GM13976 (cell line): Measurements from ENCODE around the gene TMEM209.

Experiments used
- DNase-seq: peaks from one replicate; pipeline ENCODE4 v3.0.0; 2012; ENCODE audit warnings: low spot score
- in situ Hi-C: fragments of 300-500 bp; cut with MboI; formaldehyde crosslinking; loops from one replicate; pipeline ENCODE4 v1.12.0; 2022; ENCODE audit warnings: low sequenced_read_pairs, mixed read lengths, inconsistent platforms; ENCODE audit not compliant: unreplicated experiment
- TF ChIP-seq, protein P1 (sequence below): IDR thresholded peaks from 2 replicates; pipeline ENCODE4 v1.5.1; 2012; ENCODE audit warnings: borderline replicate concordance, mild to moderate bottlenecking; ENCODE audit not compliant: insufficient read depth; ENCODE audit errors: extremely low read depth, missing control alignments, control extremely low read depth

The TMEM209 gene

GRCh38 chr7:130143986-130144311 is 61.3 kb downstream of the TMEM209 start:
- DNase-seq, result no peak
- in situ Hi-C loops, result no loop called here

DNA sequence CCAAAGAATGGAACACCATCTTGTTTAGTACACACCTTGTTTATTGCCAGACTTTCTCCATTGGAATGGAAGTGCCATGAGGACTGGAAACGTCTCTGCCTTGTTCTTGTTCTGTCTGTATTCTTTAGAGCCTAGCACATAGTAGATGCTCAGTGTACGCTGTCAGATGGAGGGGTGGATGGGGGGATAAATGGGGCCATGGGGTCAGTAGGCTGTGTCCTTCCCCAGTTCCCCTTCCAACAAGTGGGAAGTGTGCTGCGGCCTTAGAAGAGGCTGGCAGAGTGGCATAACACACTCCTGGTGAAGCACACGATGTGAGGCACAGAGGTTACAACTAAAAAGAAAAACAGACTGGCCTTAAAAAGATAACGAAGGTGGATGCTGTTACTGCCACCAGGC is 61.9 kb downstream of the TMEM209 start:
- TF ChIP-seq, protein P1, sequence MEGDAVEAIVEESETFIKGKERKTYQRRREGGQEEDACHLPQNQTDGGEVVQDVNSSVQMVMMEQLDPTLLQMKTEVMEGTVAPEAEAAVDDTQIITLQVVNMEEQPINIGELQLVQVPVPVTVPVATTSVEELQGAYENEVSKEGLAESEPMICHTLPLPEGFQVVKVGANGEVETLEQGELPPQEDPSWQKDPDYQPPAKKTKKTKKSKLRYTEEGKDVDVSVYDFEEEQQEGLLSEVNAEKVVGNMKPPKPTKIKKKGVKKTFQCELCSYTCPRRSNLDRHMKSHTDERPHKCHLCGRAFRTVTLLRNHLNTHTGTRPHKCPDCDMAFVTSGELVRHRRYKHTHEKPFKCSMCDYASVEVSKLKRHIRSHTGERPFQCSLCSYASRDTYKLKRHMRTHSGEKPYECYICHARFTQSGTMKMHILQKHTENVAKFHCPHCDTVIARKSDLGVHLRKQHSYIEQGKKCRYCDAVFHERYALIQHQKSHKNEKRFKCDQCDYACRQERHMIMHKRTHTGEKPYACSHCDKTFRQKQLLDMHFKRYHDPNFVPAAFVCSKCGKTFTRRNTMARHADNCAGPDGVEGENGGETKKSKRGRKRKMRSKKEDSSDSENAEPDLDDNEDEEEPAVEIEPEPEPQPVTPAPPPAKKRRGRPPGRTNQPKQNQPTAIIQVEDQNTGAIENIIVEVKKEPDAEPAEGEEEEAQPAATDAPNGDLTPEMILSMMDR, result no peak
- in situ Hi-C loops, result no loop called here
- no peak for DNase-seq

More at GRCh38 chr7:130143986-130144311, 61.3 kb downstream of the TMEM209 start:
- TF ChIP-seq, protein P1, result no peak

GRCh38 chr7:130142654-130143333 is 62.4 kb downstream of the TMEM209 start:
- in situ Hi-C loops, result no loop called here
- DNase-seq, result no peak
- TF ChIP-seq, protein P1, result no peak

DNA sequence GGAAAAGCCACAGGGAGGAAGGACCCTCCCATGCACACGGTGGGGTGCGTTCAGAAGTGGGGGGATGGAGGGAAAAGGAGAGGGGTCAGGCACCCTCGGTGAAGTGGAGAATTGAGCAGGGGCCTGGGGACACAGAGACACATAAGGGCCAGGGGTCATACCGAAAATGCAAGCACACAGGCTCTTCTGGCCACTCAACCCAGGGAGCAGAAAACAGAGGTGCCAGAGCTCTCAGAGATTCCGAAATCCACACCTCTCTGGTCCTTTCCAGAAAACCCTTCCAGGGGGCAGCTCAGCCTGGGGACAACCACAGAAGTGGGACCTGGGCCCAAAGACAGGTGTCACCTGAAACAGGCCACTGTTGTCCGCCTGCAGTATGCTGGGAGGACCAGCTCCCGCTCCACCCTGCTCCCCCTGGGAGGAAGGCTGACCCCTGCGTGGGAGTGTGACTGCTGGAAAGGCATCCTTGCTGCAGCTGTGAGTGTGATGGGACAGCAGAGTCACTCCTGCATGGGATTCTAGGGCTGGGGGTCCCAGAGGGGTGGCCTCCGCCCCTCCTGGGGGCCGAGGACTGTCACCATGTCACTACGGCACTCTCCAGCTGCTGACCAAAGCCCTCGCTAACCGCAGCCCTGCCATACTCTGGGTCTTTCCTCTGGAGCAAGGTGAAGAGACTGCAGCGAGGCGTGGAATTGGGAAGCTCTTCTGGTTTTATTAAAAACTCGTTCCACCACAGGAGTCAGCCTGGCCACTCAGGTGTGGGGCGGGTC is 63.1 kb downstream of the TMEM209 start:
- in situ Hi-C loops, result no loop called here
- DNase-seq, result peak; percentile 45
- TF ChIP-seq, protein P1, result no peak

DNA sequence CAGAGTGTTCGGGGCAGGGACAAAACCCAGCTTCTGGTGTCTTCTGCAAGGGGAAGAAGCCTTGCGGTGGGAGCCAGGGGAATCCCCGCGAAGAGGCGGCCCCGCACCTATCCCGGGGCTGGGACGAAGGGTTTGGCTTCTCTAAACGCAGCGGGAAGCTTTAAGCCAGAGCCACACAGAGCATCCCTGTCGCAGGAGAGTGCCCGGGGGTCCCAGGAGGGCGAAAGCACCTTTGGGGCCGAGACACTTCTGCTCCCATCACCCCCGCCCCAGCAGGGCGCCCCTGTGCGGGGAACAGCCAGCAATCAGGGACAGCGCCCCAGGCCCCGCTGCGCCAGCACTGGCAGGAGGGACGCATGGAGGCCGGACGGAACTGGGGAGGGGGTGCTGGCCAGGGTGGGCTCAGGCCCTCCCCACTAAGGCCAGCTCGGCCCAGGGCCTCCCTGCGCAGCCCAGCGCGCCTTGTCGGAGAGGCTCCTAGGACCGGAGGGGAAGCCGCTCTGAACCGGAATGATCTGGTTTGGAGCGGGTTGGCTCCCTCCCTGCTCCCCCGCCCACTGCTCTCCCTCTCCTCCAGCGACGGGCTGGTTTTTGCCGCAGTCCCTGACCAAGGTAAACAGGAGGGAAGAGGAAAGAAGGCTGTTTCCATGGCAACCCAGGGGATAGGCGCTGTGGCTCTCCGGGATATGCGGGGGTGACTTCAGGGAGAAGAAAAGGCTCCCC is 63.9 kb downstream of the TMEM209 start:
- in situ Hi-C loops, result no loop called here
- TF ChIP-seq, protein P1, result peak; percentile 5
- DNase-seq, result peak; percentile 68

DNA sequence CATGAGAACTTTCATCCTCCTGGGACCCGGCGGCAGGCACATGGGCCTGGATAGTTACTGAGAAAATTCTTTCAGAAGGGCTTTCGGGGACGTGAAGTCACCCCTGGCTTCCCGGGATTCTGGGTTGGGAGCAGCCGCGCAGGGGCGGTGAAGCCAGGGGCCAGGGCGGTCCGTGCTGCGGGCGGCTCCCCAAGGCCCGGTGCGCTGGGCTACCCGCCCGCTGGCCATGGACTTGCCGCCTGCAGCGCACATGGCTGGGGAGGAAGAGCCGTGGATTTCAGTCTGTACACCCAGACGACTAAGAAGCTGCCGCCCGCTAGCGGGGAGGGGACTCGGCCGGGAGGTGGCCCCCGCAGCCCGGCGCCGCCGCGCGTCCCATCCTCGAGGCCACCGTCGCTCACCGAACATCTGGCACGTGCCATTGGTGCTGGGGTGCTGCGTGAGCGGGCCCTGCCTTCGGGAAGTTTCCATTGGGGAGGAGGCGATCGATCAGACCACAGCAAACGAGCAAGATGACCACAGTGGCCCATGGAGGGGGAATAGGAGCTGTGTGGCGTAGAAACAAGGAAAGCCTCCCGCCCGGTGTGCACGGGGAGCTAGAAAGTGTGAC is 64.5 kb downstream of the TMEM209 start:
- in situ Hi-C loops, result no loop called here

More for the DNA sequence above, 64.5 kb downstream of the TMEM209 start:
- no peak for DNase-seq
- TF ChIP-seq, protein P1, result no peak
